ENCODE data around the gene LGALS7. TPM values are rescaled to one million over a fixed set of nuclear protein-coding genes. Genes with fewer than 3 reads are reported as not detected.

LGALS7 gene
- total RNA-seq, 2 donors from 2014 or later: not detected

- Mint-ChIP-seq H3K27me3 (no peaks in the 10 kb centered on the region), H3K4me3 (no peak overlapping the region), H3K4me1 (no peaks in the 10 kb centered on the region), H3K27ac (no peak overlapping the region), H3K36me3 (ENCODE audit: low read depth) (peaks cover 2% of the 10 kb centered on the region)
- H3K9me3 ChIP-seq (ENCODE audit: control insufficient read depth, low read length, poor library complexity, severe bottlenecking): no peaks in the 10 kb centered on the region
- ATAC-seq: no peak
- no peak for DNase-seq
Measured at GRCh38 chr19:38721496-38721895, 51.8 kb downstream of the LGALS7 start.

Other genes with a start within 250 kb of the LGALS7 start
- gene MAP4K1, start 155.6 kb downstream of the LGALS7 start, total RNA-seq: 100 to 1,000 TPM; 298 to 351 TPM
- gene EIF3K, start 154.3 kb downstream of the LGALS7 start, total RNA-seq: 100 to 1,000 TPM; 282 to 320 TPM
- 100 to 1,000 TPM; 201 to 205 TPM for gene ACTN4, start 125.9 kb downstream of the LGALS7 start, total RNA-seq
- 1 to 10 TPM; 6.8 to 9.0 TPM for gene CAPN12, start 29.0 kb downstream of the LGALS7 start, total RNA-seq
- gene LGALS7B, start 15.7 kb upstream of the LGALS7 start, total RNA-seq: not detected
- gene LGALS4, start 39.4 kb upstream of the LGALS7 start, total RNA-seq: 1 to 10 TPM; 1.7 to 2.4 TPM
- 10 to 100 TPM; 75.5 to 95.8 TPM for gene ECH1, start 58.3 kb upstream of the LGALS7 start, total RNA-seq
- 100 to 1,000 TPM; 477 to 480 TPM for gene HNRNPL, start 76.5 kb upstream of the LGALS7 start, total RNA-seq
- 10 to 100 TPM; 46.0 to 50.6 TPM for gene RINL, start 104.8 kb upstream of the LGALS7 start, total RNA-seq
- 10 to 100 TPM; 68.7 to 68.9 TPM for gene SIRT2, start 126.1 kb upstream of the LGALS7 start, total RNA-seq
- gene NFKBIB, start 126.5 kb upstream of the LGALS7 start, total RNA-seq: 10 to 100 TPM; 49.3 to 63.8 TPM
- gene CCER2, start 138.7 kb upstream of the LGALS7 start, total RNA-seq: 1 to 10 TPM in 1 of 2 donors, not detected in 1; 1.3 TPM
- gene SARS2, start 157.2 kb upstream of the LGALS7 start, total RNA-seq: 10 to 100 TPM; 18.6 to 19.5 TPM
- 10 to 100 TPM; 18.9 to 22.0 TPM for gene MRPS12, start 157.4 kb upstream of the LGALS7 start, total RNA-seq
- under 1 TPM in 1 of 2 donors, not detected in 1; 0.16 TPM for gene FBXO17, start 202.2 kb upstream of the LGALS7 start, total RNA-seq